ENCODE results near the gene C18orf63.

GRCh38 chr18:74399091-74399887 lies 83.7 kb downstream of the C18orf63 start:
- TF ChIP-seq CTCF (IDR thresholded peaks at IDR 0.05) = no peak
- no peak for TF ChIP-seq POLR2A (IDR thresholded peaks at IDR 0.05)
